Ureter (tissue), 1 donor: ENCODE data around the gene SACM1L. TPM values are rescaled to one million over a fixed set of nuclear protein-coding genes. Genes with fewer than 3 reads are reported as not detected.
"Not testable (repeated sequence)": the region's sequence is repeated elsewhere in the genome, so short reads cannot be mapped to it uniquely, and the experiment has no call there.

Experiments
- DNase-seq: peaks from one replicate; pipeline ENCODE4 v3.0.0-alpha.2; 2020; ENCODE audit warnings: low spot score
- total RNA-seq: library from RNA; stranded (reverse); gene quantifications from one replicate; pipeline ENCODE4 v1.2.4, GENCODE V29; 2023
- donor health status: DM: yes; HTN: yes; CAD: no.

SACM1L gene
- total RNA-seq, 1 donor from 2014 or later = 62.5 TPM

DNA sequence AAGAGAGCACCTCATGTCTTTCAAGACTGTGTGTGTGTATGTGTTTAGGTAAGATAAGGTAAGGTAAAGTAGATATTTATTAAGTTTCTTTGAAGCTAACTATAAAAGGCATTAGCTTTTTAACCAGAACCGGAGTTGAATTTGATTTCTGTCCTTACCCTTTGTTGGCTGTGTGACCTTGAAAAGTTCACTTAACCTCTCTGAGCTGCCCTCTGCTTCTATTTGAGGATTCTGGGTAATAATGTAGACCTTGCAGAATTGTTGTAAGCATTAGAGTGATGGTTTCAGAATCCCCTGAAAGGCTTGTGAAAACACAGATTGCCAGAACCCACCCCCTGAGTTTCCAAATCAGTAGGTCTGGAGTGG lies 21.6 kb upstream of the SACM1L start:
- no peak for DNase-seq

DNA sequence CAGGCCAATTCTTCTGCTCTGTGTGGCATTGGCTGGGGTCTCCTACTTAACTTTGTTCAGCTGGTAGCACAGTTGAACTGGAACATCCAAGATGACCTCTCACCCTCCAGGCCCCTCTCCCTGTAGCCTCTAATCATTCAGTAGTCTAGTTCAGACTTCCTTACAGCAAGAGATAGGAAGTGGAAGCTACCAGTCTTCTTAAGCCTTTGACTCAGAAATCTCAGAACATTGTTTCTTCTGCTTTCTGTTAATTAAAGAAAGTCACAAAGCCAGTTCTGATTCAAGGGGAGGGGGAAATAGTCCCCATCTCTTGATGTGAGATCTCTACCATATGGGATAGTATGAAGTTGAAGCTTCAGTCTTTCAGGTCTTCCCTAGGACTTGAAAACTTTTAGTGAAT lies 18.8 kb upstream of the SACM1L start:
- no peak for DNase-seq

DNA sequence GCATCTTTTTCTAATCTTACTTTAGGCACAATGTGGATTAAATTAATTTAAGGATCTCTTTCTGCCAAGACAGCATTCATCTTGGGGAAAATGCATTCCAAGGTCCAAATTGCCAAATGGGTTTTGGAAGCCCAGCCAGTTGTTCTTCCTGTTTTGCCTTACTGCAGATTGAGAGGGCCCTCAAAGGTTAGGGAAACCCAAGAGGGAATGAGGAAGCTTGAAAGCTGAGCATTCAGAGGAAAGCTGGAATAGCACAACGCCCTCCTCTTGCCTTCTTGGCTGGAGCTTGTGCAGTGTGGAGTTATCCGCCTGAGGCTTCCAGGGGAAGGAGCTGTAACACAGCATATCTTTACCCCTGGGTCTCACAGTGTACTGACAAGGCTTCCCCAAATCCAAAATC lies 18.2 kb upstream of the SACM1L start:
- DNase-seq = no peak

DNA sequence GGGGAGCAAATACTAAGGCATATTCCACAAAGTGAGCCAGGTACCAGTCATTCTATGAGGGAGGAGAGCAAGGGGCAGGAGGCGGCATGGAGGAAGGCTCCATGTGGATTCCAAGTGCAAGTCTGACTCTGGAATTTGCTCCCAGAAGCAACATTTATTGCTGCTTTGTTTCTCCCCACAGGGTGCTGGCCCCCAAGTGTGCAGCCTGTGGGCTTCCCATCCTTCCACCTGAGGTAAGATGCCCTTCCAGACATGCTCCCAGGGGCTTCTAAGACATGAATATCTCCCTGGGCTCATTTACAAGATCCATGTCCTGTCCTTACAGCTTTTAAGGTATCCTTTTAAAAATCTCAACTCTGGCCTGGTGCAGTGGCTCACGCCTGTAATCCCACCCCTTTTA lies 15.9 kb upstream of the SACM1L start:
- no peak for DNase-seq

DNA sequence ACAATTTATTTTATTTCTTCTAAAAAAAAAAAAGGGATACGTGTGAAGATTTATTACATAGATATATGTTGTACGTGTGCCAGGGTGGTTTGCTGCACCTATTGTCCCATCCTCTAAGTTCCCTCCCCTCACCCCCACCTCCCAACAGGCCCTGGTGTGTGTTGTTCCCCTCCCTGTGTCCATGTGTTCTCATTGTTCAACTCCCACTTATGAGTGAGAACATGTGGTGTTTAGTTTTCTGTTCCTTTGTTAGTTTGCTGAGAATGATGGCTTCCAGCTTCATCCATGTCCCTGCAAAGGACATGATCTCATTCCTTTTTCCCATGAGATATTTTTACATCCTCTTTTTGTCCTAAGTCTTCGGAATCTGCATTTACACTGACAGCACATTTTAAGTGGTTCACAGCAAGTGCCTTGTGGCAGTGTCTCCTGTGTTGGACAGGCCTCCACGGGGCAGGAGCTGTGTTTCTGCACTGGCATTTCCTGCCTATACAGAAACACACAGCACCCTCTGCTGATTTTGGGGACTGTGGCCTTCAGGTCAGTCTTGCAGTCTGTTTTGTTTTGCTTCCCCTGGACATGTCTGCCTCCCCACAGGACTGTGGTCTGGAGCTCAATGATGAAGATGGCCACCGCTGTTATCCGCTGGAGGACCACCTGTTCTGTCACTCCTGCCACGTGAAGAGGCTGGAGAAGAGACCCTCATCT lies 12.7 kb upstream of the SACM1L start:
- DNase-seq = no peak

DNA sequence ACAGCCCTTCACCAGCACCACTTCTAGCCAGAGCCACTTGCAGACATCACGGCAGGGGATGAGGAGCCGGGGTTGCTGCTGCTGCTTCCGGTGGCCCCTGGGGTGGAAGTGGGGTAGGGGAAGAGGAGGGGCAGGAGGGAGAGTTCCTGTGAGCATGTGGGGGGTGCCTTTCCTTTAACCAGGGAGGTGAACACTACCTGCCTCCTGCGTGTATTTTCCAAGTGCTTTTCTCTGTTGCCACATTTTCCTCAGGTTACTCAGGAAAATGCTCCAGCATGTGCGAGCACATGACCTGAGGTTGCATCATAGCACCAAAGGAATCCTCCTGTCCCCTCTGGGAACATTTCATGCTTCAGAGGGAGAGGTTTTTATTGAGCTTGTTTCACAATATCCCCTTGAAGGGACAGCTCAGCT lies 12.2 kb upstream of the SACM1L start:
- DNase-seq = no peak

DNA sequence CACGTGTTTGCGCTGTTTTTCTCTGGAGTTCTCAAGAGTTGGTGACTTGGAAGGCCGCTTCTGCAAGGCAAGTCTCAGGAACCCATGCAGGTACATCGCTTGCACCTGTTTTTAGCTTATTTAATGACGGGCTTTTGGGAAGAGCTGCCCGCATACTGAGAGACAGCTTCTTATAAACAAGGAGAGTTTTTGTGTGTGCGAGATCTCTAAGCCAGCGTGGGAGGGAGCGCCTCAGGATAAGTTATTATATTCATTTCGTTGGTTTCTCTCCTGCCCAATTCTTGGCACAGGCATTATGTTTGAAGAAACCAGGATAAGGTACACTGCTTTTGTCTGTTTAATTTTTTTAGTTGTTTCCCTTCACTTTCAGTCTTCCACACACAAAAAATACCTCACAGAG lies 11.4 kb upstream of the SACM1L start:
- DNase-seq = no peak

DNA sequence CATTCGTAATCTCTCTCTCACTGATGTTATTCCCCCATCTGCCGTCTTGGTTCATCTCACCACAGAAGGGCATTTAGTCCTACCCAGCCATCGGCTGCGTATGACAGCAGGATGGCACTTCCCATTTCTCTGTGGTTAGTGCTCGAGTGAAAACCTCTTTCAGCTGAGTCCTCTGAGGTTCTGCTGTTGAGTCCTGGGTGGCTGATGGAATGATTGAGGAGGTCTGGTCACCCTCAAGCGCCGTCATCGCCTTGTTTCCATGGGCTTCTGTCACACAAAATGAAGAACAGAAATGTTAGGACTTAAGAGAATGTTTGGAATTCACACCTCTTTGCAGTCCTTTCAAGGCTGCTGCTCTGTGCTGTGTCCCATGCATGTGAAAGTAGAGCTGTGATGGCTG lies 9.4 kb upstream of the SACM1L start:
- DNase-seq = no peak

DNA sequence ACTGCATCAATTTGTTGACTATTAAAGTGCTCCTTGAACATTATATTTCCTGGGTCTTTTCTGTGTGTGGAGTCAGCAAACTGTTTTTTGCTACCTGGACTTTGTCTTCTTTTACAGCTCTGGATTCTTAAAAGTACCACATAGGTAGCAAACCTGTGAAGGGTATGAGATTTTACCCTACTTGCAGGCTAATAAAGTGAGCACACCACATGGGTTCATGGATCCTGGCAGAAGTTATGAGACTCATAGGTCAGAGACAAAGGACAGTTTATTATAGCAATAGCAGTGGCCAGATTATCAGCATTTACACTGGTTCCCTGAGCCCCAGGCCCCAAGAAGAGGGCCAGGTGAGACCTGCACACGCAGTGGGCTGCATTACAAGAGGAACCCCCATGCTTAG lies 8.0 kb upstream of the SACM1L start:
- no peak for DNase-seq

DNA sequence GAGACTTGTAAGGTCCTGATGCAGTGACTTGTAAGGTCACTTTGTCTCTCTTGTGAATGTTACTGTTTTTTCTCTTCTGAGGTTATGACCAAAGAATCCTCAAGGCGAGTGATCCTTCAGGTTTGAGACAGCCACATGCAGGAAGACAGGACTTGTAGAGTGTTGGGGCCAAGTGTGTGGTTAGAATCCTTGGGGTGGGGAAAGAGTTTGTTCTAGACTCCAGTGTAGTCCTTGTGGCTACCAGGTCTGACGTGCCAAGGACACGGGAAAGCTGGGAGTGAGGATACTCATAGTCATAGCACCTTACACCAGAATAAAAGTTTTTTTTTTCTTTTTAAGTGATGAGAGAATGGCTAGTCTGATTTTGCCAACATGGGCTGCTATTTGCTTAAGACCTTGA lies 7.3 kb upstream of the SACM1L start:
- no peak for DNase-seq

DNA sequence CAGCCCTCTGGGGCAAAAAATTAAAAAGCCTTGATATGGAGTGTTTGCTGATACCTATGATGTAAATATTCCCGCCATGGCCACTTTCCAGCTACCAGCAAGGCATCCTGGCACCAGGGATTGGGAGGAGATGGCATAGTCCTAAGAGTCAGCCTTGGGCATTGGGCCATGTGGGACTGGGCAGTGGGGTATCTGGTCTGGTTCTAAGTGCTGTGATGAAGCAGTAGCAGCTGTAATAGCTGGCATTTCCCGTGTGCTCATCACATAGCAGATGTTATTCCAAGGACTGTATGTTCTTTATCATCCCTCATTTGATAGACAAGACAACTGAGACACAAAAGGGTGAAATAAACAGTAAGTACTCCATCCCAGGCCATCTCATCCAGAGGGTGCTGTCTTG lies 6.9 kb upstream of the SACM1L start:
- DNase-seq = no peak

DNA sequence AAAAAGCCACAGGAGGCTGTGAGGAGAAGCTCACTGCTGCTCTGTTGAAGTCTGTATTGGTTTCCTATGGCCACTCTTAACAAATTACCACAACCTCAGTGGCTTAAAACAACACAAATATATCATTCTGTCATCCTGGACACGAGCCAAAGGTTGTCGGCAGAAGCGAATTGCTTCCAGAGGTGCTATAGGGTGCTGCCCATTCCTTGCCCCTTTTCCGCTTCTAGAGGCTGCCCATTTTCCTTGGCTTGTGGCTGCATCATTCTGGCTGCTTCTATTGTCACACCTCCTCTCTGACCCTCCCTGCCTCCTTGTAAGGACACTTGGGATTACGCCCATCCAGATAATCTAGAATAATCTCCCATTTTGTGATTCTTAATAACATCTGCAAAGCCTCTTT lies 6.4 kb upstream of the SACM1L start:
- no peak for DNase-seq

DNA sequence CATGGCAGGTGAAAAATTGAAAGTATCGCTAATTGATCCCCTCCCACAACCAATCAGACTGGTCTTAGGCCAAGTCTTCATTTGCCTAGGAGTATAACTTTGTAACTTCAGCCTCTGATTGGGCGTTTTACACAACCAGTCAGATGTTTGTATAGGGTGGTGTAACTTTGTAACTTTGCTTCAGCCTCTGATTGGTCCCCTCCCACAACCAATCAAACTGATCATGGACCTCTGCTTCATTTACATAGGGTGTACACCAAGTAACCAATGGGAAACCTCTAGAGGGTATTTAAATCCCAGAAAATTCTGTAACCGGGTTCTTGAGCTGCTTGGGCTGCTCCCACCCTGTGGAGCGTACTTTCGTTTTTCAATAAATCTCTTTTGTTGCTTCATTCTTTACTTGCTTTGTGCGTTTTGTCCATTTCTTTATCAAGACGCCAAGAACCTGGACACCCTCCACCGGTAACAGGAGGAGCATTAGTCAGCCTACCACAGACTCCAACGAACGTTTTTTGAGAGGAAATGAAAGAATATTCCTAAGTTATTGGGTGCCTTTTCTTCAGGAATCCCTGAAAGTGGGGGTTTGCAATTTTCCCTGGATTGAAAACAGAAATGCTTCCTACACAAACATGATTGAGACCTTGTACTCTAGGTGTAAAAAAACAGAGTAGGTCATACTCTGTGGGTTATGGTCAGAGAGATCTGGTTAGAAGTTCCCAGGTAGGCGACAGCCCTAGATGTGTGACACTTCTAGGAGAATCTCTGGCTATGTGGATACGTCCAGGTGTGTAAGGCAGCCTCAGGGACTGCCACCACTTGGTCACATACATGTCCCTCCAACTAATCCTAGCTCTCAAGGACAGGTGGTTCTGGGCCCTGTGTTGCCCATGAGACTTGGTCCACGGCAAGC lies 5.5 kb upstream of the SACM1L start:
- DNase-seq = no peak

DNA sequence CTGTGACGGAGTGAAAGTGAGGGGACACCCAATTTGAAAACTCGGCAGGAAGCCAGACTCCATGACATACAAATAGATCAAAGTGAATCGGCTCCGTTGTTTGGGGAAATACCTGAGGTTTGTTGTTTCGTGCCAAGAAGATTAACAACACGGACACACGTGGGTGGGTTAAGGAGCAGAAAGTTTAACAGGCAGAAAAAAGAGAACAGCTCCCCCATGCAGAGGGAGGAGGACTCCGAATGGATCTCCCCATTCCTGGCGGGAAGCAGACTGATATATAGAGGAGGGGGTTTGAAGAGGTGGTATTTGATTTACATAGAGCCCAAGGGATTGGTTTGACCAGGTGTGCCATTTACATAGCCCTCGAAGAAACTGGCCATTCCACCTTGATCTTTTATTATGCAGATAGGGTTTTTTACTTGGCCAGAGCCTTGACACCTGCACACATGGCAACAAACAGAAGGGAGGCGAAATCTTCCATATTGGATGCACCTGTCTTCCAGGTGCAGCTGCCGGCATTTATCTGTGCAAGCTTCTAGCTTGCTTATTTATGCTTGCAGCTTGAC lies 4.8 kb upstream of the SACM1L start:
- no peak for DNase-seq

DNA sequence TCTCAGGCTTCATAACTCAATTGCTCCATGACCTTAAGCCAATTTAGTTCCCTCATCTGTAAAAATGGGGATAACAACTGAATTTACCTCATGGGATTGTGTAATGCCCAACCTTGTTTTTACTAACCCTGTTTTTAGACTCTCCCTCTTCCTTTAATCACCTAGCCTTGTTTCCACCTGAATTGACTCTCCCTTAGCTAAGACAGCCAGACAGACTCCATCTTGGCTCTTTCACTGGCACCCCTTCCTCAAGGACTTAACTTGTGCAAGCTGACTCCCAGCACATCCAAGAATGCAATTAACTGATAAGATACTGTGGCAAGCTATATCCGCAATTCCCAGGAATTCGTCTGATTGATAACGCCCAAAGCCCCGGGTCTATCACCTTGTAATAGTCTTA lies 3.5 kb upstream of the SACM1L start:
- not testable (repeated sequence) for DNase-seq

DNA sequence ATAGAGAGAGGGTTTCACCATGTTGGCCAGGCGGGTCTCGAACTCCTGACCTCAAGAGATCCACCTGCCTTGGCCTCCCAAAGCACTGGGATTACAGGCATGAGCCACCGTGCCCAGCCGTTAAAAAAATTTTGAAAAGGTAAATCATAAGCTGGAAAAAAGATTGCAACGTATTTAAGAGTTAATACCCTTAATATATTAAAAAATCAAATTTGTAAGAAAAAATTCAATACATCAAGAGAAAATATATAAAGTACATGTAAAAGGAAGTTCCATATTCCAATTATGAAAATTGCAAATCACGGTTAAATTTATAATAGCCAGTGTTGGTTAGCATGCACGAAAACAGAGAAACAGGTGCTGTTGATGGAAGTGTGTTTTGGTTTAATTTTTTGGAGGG lies 2.3 kb upstream of the SACM1L start:
- no peak for DNase-seq

DNA sequence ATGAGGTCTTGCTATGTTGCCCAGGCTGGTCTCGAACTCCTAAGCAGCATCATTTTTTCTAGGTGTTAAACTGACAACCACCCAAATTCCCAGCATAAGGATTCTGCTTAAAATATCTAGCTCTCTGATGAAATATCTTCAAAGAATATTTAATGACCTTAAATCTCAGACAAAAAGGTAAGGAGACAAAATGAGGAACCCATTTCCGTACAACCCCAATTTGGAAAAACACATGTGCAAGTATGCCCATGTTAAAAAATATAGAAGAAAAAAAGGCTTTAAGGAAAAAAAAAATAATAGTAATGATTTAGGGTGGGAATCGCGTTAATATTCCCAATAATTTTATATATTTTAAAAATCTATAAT lies 1.4 kb upstream of the SACM1L start:
- DNase-seq = no peak

DNA sequence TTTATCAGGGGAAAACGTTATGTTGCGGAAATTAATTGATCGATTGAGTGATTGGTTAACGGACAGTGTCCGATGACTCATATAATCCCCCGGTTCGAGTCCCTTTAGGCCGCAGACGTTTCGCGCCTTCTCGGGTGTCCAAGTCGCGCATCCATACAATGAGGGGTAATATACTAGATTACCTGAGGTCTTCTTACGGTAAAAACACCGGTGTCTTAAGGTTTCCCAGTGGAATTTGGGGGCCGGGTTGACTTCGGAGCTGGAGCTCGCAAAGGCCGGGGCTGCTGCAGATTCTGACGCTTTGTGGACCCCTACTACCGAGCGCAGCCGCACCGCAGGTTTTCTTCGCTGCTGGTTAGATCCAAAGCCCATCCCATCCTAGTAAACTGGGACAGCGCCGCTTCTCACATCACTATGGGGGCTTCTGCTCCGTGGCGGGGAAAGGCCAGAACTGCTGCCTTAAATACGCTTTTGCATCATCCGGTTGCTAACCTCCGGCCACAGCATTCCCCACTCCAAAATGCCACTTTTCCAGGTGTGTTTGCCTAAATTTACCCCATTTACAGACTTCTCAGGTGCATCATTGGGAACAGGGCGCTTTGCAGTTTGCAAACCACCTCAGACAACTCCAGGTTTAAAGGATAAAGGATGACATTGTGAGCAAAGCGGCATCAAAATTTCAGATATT lies 858 bp upstream of the SACM1L start:
- DNase-seq = no peak

DNA sequence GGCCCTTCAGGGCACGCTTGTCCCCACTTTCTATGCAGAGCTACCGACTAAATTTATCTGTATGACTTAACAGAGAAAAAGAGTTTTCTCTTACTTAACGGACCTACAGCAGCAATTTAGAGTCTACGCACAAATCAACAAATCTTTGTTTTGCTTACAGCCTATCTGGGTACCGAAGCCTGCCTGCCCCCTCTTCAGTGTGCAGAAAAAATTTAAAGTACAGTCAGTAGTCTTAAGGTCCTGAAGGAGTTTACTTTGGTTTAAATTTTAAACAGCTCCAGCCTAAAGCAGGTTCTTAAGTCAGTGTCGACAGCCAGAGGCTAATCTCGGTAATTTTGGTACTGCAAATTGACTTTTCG lies 570 bp downstream of the SACM1L start:
- no peak for DNase-seq

DNA sequence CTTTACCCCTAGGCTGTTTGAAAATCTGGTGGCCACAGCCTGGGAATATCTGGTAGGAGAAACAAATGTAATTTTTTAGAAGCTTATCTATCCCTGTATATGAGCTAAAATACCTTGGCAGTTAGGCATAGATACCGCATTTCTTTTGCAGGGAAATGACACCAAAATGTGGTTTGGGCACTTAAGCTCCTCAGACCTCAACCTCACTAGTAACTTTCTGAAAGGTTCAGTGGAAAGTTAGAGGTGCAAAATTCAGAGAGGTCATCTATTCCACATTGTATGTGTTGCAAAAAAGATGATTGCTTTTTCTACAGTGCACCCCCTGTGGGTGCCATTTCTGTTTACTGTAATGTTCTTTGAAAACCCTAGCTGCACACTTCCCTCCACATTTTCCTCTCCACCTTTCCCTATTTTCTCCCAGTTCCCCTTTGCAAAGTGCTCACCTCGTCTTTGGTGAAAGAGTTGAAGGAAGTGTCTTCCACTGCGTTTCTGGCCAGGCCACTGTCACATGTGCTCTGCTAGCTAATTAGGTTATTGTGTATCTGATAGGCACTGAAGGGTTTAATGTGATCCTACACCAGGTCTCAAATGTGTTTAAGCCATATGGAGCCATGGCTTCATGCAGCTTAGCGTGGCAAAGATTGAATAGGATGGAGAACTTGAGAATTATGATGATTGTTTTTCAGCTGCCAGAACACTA lies 1.3 kb downstream of the SACM1L start:
- DNase-seq = no peak

DNA sequence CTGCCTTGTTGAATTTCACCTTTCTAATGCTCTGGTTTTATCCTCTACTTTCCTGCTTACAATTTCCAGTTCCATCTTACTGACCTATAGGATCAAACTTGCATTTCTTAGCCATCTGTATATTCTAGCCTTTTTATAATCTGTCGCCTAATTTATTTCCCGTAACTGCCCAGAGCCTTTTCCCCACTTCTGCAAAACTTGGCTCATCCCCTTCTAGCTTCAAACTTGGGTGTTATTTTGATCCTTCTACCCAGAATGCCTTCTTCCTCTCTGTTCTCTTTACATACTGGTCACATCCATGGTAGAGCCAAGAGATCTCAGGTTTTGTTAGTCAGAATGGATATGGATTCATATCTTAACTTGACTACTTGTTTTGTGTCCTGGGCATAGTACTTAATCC lies 2.6 kb downstream of the SACM1L start:
- no peak for DNase-seq

DNA sequence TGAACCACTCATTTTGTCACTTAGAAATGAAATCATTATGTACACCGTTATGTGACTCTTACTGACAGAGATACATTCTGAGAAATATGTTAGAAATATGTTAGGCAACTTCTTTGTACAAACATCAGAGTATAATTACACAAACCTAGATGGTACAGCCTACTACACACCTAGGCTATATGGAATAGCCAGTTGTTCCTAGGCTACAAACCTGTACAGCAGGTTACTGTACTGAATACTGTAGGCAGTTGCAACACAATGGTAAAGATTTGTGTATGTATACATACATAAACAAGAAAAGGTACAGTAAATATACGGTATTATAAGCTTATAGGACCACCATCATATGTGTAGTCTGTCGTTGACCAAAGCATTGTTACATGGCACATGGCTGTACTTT lies 3.7 kb downstream of the SACM1L start:
- DNase-seq = no peak
